NCI-H2196 (cell line): Measurements from ENCODE around the gene NPIPA5.
"Not testable (repeated sequence)": the region's sequence is repeated elsewhere in the genome, so short reads cannot be mapped to it uniquely, and the experiment has no call there.

Experiments used
- DNase-seq: peaks from one replicate; lab custom pipeline; 2025; ENCODE audit not compliant: unreplicated experiment; lab: John Stamatoyannopoulos, UW

NPIPA5 gene

DNA sequence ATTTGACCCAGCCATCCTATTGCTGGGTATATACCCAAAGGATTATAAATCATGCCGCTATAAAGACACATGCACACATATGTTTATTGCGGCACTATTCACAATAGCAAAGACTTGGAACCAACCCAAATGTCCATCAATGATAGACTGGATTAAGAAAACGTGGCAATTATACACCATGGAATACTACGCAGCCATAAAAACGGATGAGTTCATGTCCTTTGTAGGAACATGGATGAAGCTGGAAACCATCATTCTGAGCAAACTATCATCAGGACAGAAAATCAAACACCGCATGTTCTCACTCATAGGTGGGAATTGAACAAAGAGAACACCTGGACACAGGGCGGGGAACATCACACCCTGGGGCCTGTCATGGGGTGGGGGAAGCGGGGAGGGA lies 14.9 kb upstream of the NPIPA5 start:
- DNase-seq = not testable (repeated sequence)

DNA sequence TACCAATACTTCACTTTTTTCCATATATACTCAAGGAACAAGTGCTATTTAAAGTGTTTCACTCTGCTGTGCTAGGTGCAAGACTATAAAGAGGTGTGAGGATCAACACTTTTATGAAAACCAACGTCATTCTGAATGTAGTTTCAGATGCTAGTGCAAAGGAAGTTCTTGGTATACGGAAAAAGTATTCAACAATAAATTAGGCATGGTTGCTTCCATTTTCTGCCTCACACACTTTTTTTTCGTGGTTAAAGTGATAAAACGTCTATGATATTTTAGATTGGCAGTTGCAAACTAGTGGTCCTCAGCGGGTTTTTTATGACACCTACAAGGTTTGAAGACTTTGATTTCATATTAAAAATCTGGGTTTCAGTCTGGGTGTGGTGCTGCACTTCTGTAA lies 11.8 kb upstream of the NPIPA5 start:
- not testable (repeated sequence) for DNase-seq

DNA sequence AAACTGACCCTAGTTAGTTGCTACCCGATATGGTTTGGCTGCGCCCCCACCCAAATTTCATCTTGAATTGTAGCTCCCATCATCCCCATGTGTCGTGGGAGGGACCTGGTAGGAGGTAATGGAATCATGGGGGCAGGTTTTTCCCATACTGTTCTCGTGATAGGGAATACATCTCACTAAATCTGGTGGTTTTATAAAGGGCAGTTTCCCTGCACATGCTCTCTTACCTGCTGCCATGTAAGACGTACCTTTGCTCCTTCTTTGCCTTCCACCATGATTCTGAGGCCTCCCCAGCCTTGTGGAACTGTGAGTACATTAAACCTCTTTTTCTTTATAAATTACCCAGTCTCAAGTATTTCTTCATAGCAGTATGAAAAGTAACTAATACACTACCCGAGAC lies 10.0 kb upstream of the NPIPA5 start:
- not testable (repeated sequence) for DNase-seq

DNA sequence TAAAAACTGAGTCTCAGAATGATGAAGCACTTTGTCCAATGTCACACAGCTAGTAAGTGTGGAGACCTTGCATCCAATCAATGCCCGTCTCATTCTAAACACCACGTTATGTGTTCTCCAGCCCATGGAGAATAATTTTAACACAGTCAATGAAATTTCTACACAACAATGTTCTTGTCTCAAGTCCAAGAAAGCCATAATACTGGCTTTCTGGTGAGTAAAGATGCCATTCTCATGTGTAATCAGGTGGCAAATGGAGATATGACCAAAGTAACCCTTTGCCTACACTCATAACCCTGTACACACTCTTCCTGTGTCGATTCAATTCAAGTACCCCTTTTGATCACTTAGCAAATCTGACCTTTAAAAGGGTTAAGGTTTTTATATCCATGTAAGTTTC lies 4.7 kb upstream of the NPIPA5 start:
- not testable (repeated sequence) for DNase-seq

DNA sequence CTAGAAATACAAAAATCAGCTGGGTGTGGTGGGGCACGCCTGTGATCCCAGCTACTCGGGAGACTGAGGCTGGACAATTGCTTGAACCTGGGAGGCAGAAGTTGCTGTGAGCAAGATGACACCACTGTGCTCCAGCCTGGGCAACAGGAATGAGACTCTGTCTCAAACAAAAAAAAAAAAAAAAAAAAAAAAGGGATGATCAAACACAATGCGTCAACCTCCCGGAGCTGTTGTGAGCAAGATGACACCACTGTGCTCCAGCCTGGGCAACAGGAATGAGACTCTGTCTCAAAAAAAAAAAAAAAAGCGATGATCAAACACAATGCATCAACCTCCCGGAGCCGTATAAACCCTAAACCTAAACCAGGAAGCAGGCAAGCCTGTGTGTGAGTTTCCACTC lies 20.6 kb downstream of the NPIPA5 start:
- DNase-seq = not testable (repeated sequence)

DNA sequence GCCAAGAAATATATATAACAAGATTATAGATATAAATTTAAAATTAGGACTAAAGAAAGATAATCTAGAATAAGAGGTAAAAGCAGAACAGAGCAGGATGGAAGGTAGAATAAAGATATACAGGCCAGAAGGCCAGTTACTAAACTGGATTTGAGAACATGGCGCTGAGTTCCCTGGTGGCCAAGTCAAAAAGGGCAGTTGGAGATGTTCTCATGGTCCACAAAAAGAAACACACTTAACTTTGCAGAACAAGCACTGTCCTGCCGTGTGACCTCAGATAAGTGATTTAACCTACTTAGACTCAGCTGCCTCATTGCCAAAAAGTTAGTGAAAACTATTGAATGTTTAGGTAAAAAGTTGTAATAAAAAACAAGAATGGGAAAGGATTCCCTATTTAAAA lies 23.2 kb downstream of the NPIPA5 start:
- not testable (repeated sequence) for DNase-seq

DNA sequence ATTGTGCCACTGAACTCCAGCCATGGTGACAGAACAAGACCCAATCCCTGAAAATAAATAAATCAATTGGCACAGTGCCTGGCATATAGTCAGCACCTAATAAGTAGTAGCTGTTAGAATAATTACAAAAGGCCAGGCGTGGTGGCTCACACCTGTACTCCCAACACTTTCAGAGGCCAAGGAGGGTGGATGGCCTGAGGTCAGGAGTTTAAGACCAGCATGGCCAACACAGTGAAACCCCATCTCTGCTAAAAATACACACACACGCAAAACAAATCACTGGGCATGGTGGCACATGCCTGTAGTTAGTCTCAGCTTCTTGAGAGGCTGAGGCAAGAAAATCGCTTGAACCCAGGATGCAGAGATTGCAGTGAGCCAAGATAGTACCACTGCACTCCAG lies 25.2 kb downstream of the NPIPA5 start:
- not testable (repeated sequence) for DNase-seq

DNA sequence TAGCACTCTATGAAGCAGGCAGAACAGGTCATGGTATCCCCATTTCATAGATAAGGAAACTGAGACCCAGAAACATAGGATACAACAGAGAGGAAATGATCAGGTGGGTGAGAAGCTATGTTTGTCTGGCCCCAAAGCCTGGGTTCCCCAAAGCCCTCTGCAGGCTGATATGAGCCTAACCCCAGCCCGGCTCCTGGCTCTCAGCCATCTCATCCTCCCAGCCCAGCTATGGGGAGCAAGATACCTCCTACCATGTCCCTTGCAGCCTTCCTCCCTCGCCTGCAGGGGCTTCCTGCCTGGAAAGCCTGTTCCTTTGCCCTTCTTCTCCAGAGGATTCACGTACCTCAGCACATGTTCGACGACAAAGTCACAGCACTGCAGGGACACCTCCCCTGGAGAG lies 26.3 kb downstream of the NPIPA5 start:
- DNase-seq = not testable (repeated sequence)

DNA sequence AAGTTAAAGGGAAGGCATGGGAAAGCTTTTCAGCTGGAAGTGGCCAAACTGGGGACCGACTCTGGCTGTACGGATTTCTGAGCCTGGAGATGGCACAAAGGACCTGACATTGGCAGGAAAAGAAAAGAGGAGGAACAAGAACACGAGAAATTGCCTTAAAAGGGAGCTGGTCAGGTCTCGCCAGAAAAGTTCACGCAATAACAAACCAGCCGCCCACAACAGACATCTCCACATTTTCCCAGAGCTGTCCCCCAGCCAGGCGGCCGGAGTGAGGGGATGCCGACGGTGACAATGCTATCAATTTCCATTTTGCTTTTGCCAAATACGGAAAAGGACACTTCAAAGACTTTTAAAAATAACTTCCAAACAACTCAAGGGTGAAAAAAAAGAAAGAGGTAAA lies 26.8 kb downstream of the NPIPA5 start:
- DNase-seq = not testable (repeated sequence)

DNA sequence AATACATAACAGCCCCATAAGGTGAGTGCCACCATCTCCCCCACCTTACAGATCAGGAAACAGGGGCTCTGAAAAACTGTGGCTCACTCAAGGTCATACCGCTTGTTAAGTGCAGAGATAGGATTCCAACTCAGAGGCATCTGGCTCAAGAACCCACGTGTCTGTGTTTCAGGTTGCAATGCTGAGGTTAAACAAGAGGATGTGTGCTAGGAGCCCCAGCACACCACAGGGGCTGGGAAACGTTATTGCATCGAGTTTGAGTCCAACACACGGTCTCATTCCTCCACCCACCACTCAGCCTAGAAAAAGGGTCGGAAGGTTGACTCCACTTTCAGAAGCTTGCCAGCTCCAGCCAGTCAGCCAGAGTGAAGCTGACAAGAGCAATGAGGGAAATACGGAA lies 29.4 kb downstream of the NPIPA5 start:
- not testable (repeated sequence) for DNase-seq

DNA sequence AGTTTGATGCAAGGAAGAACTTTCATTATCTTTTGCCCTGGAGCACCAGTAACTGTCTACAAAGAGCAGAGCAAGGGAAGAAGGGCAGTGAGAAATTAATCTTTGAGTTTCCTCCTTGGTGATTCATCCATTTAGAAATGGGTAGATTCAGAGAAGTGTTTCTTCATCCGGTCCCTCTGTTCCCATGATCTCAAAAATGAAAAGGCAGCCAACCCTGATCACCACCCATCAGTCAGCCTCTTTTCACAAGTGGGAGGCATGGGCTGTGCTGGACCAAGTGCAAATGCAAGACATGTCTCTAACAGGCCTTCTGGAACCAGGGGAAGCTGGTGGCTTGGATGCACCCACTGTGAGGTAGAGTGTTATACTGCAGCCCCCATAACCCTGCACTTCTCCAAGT lies 35.8 kb downstream of the NPIPA5 start:
- DNase-seq = not testable (repeated sequence)

DNA sequence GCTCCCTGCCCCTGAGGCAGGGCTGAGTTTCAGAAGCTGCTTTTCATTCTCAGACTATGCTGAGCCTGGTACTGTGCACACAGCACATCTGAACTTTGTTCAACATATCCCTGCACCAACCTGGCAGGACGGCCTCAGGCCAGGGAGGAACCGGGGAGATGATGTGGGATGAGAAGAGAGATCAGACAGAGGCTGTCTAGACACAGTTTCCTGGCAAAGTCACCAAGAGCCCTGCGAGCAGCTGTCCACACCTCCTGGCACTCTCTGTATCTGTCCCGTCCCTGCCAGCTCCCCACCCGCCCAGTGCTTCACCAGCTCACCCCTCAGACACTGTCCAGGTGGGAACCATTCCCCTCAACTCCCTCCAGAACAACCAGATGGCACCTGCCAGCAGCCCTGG lies 39.1 kb downstream of the NPIPA5 start:
- not testable (repeated sequence) for DNase-seq

DNA sequence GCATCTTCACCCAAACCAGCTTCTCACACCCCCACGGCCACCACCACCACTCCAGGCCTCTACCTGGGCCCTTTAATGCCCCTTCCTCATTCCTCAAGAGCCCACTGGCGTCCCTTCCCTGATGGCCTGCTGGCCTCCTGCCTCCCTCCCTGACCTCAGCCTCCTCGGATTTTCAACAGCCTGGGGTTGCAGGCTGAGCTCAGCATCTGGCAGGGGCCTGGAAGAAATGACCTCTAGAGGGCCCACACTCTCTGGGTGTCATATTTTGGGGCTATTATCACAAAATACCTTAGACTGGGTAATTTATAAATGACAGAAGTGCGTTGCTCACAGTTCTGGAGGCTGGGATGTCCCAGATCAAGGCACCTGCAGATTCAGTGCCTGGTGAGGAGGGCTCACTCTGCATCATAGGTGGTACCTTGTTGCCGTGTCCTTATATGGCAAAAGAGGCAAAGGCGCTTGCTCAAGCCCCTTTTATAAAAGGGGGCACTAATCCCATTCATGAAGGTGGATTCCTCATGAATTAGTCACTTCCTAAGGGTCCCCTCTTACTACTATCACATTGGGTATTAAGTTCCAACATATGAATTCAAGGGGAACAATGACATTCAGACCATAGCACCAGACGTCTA lies 40.0 kb downstream of the NPIPA5 start:
- not testable (repeated sequence) for DNase-seq

DNA sequence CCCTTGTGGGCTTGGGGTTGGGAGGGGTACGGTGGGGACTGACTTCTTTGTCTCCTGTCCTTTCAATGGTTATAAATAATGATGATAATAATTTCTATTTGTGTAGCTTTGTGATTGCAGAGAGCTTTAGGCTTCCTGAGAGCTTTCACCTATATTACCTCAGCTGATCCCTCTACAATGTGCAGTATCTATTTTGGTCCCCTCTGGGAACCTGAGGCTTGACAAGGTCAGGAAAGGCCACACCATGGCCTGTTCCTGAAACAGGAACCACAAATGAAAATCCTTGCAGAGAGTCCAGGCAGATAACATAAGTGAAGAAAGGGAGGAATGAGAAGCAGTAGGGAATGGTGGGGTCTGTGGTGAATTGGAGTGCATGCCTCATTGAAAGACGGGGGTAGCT lies 42.5 kb downstream of the NPIPA5 start:
- DNase-seq = not testable (repeated sequence)

DNA sequence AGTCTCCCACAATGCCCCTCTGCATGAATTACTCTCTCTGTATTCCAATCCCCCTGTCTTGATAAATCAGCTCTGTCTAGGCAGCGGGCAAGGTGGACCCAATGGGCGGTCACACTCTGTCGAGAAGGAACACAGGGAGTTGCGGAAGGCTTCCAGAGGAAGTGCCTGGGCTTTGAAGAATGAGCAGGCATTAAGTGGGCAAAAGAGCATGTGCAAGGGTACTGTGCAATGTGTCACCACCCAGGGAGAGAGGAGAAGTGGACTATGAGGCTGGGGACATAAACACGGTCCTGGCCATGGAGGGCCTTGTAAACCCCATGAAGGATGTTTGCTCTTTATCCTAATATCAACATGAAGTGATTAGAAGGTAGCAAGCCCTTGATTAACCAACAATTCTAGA lies 44.1 kb downstream of the NPIPA5 start:
- not testable (repeated sequence) for DNase-seq

DNA sequence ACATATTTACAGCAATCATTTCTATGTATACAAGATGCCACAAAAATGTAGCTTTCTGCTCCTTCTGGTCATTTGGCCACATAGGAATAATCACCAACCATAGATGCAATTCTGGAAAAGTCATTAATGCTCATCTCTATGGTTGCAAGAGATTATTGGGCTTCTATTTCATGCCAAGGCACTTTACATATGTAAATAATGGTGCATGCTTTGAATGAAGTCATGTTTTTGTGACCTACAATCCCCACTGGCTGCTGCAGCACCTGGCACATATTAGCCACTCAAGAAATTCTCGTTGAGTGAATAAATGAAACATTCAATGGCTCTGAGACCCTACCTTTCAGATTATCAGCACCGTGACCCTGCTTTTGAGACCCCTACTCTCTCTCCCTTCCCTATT lies 47.1 kb downstream of the NPIPA5 start:
- DNase-seq = not testable (repeated sequence)

DNA sequence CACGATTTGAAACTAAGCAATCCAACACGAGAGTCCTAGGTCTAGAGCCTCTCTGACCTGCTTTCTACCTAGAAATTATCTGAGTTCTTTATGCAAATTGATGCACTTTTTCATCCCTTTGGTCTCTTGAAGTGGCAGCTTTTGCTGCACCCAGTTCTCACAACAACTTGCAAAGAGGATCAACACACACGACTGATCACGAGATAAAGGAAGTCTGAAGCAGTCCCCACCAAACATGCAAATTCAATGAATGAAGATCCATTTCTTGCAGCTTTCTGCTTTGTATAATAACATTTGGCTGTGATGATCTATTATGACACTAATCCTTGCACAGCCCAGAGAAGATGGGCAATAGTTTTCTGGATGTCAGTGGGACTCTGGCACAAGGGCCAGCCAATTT lies 53.1 kb downstream of the NPIPA5 start:
- not testable (repeated sequence) for DNase-seq

DNA sequence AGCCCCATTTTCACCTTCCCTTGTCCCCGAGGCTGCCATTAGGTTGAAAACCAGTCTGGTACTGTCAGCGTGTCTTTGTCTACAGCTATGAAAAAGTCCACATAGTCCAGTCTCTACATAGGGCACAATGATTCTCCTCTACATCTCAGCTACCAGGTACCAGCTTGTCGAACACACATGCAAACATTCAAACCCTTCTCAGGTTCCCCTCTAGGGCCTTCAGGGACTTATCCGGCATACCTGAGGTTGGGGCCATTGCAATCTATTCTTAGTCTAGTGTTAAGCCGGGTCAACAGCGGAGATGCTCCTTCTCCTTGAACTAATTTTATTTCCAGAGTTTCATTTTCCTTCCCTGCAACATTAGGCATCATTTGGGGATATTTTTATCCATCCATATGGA lies 54.7 kb downstream of the NPIPA5 start:
- not testable (repeated sequence) for DNase-seq

DNA sequence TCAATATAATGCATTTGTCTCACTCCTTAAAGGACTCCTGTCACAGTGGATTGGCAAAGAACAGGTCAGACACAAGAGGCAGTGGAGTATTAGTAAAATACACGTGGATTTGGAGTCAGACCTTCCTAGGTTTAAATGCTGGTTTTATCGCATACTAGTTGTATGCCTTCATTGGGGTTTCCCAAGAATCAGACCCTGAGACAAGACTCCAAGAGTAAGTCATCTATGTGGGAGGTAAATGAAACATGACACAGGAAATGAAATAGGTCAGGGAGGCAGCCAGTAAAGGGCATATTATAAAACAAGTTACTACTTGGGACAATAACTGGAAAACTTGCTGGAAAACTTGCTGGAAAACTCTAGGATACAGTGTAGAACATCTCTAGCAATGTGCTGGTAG lies 56.9 kb downstream of the NPIPA5 start:
- DNase-seq = not testable (repeated sequence)

DNA sequence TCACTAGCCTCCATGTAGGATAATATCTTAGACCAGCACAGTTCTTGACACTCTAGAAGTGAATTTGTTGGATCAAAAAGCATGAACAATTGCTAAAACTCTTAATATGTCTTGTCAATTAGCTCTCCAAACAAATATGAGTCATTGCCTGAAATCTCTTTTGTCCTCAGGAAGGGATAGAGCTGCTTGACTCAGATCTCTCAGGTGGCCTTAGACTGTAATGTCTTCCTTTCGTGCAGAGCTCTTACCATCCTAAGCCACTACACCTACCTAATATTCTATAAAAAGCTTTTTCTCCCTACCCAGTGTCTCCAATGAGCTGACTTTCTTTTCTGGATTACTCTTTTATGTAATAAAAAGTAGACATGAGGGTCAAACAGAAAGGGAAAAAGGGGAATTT lies 63.5 kb downstream of the NPIPA5 start:
- DNase-seq = not testable (repeated sequence)
